Fibroblast of pulmonary artery (primary cell): ENCODE measurements around the gene TMEM89.

Experiments used
- DNase-seq: peaks from one replicate; pipeline ENCODE4 v3.0.0-alpha.2; 2010; ENCODE audit warnings: low read depth
- H3K4me3 ChIP-seq: replicated peaks from 2 replicates; pipeline ENCODE4 v1.5.1; 2011; ENCODE audit warnings: low read depth, mild to moderate bottlenecking, control low read depth, low read length, moderate library complexity
- TF ChIP-seq, protein P1 (sequence below): IDR thresholded peaks from 2 replicates; pipeline ENCODE4 v1.5.1; 2011; ENCODE audit warnings: mild to moderate bottlenecking, control low read depth, low read length, inconsistent platforms; ENCODE audit errors: missing control alignments

Gene TMEM89

DNA sequence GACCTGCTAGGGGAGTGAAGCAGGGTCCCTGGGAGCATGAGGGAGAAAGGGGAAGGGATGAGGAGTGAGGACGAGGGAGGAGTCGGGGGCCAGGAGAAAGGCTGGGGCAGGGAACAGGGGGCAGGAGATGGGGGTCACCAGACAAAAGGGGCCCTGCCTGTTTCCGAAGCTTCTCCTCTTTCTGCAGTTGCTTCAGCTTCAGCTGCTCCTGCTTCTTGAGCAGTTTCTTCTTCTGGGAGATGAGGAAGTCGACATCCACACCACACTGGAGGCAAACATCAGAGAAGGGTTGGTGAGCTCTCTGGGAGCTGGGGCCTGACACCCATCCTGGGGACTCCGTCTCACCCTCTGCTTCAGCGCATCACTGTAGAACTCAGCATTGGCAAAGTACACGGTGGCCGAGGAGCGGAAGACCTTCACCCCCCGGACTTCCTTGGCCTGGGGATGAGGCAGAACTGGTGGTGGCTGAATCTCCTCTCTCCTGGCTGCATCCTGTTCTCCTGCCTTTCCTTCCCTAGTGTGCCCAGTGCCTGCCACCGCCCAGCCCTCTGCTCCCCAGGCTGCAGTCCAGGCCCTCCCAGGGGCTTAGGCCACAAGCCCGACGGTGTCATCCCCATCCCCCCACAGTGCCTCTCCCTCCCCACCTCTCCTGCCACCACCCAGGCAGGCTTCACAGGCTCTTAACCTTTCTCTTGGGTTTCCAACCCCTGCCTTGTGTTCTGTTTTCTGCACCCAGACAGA is 6.9 kb upstream of the TMEM89 start:
- no peak for DNase-seq
- TF ChIP-seq, protein P1, sequence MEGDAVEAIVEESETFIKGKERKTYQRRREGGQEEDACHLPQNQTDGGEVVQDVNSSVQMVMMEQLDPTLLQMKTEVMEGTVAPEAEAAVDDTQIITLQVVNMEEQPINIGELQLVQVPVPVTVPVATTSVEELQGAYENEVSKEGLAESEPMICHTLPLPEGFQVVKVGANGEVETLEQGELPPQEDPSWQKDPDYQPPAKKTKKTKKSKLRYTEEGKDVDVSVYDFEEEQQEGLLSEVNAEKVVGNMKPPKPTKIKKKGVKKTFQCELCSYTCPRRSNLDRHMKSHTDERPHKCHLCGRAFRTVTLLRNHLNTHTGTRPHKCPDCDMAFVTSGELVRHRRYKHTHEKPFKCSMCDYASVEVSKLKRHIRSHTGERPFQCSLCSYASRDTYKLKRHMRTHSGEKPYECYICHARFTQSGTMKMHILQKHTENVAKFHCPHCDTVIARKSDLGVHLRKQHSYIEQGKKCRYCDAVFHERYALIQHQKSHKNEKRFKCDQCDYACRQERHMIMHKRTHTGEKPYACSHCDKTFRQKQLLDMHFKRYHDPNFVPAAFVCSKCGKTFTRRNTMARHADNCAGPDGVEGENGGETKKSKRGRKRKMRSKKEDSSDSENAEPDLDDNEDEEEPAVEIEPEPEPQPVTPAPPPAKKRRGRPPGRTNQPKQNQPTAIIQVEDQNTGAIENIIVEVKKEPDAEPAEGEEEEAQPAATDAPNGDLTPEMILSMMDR = no peak
- no peak overlapping the region for H3K4me3 ChIP-seq

DNA sequence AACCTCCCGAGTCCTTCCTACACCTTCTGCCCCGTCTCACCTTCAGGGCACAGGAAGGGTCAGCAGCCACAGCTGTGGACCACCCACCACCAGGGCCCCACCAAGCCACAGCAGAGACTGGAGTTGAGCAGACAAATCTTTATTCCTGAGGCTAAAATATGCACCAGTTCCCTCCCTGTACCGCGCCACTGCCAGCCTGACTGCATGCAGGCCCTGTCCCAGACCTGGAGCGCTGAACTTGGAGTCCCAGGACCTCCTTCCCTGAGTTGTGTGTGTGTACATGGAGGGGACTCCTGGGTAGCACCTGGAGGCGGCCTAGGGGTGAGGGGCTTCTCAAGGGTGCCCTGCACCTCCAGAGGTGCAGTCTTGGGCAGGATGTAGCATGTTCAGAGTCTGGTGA is 4.0 kb upstream of the TMEM89 start:
- no peak overlapping the region for H3K4me3 ChIP-seq
- no peak for DNase-seq
- TF ChIP-seq, protein P1 = no peak

DNA sequence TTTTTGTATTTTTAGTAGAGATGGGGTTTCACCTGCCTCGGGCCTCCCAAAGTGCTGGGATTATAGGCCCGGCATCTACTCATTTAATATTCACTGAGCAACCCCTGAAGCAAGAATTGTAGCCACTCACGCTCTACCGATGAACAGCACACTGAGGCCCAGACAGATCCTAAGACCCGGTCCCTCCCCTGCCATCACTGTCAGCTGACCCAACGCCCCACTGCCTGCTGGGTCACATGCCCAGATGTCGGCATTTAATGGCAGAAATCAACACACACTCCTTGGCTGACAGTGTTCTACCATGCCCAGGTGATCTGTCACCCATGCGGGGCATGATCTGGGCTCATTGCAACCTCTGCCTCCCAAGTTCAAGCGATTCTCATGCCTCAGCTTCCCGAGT is 3.2 kb upstream of the TMEM89 start:
- no peak overlapping the region for H3K4me3 ChIP-seq
- TF ChIP-seq, protein P1 = no peak
- DNase-seq = no peak

DNA sequence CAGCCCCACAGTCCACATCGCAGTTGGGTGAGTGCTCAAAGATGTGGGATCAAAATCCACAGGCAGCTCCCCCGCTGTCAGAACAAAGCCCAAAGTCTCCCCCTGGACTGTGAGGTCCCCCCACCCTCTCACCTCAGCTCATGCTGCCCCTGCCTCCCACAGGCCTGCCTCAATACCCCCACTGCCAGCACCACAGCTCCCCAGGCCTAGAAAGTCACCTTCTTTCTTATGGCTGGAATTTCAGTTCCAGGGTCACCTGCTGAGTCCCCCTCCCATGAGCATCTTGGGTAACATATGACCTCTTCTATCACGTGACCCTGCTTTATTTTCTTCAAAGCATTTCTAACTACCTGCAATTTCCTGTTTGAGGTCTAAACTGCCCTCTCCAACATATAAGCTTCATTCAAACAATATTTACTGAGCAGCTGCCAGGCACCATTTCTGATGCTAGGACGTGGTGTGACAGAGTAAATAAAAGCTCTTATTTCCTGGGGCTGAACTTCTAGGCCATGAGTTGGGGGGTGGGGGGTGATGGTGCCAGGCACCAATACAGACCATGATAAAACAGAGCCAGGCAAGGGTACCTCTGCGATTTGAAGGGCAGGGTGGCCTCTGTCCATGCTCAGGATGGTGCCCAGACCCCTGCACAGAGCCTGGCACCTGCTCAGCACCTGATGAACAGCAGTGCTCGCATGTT is 2.4 kb upstream of the TMEM89 start:
- TF ChIP-seq, protein P1 = no peak
- no peak for DNase-seq
- no peak overlapping the region for H3K4me3 ChIP-seq

DNA sequence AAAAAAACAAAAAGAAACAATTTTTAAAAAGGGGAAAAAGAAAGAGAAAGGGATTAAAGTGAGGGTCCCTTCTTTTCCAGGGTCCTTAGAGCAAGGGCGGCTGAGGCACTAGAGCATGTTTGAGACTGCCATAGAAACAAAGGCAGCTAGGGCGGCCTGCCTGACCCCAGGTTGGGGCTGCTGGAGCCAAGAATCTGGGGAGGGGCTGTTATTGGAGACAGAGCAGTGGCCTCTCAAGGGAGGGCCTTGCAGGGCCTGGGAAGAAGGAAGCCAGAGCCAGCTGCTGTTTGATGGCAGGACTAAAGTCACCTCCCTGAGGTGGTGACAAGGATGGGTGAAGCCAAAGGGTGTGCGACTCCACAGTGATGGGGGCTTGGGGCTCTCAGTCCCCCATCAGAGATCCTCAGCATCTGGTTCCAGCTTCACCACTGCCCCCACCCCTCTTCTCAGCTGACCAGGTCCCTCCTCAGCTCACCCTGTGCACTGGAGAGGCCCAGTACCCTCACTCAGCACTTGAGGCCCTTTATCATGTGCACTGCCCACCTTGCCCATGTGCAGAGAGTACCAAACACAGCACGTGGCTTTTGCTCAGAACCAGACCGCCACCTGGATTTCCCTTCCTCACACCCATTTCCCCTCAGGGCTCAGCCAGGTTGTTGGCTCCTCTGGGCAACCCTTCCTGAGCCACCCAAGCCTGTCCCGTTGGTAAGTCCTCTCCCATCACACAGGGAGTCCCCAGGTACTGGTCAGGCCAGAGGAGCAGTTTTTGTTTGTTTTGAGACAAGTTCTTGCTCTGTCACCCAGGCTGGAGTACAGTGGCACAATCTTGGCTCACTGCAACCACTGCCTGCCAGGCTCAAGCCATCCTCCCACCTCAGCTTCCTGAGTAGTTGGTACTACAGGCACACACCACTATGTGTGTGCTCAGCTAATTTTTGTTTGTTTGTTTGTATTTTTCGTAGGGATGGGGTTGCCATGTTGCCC is 1.7 kb downstream of the TMEM89 start:
- no peak overlapping the region for H3K4me3 ChIP-seq
- TF ChIP-seq, protein P1 = no peak

DNA sequence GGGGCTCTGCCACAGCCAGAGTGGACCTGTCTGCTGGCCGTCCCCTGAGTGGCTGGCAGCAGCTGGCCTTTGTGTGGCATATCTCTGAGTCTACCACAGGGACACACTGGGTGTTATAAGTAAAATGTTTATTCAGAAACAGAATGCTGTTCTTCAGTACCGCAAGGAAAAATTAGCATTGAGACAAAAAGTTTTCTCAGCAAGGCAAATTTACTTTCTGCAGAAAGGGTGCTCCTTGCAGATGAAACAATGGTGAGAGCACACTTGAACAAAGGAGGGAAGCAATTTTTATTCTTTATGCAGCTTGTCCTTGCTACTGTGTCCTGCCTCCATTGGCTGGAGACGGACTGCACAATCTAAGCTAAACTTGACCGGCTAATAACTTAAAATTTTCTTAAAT is 4.0 kb downstream of the TMEM89 start:
- H3K4me3 ChIP-seq = no peak overlapping the region
- DNase-seq = no peak
- TF ChIP-seq, protein P1 = no peak

More for the DNA sequence above, 1.7 kb downstream of the TMEM89 start:
- no peak for DNase-seq
